Activated naive CD4-positive, alpha-beta T cell treated with anti-CD3 and anti-CD28 coated beads, Interleukin-2, amount 50 U/mL, for 16 hours (primary cell): ENCODE data around the gene FZD7.

ENCODE experiments used
- DNase-seq: peaks from one replicate; pipeline ENCODE4 v3.0.0-alpha.2; 2020

The FZD7 gene

DNA sequence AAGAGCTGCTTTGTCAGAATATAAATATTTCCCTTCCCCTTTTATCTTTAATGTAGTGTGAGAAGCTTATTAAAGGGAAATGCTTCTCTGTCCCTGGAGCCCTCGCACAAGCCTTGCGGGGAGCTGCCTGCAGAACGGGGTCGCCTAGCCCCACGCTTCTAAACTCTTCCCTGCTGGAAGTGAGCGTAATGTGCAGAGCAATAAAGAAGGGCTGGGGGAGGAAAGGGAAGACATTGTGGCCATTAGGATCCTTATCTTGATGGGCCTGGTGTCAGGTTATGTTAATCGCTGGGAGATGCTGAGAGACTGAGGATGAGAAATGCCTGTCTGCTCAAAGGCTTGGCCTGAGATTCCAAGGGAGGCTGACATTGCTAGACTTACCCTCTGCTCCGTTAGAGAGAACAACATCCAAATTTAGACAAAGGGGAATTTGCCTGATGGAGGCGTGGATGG is 18.9 kb upstream of the FZD7 start:
- no peak for DNase-seq

GRCh38 chr2:202015471-202015870 is 18.2 kb upstream of the FZD7 start:
- DNase-seq = no peak

DNA sequence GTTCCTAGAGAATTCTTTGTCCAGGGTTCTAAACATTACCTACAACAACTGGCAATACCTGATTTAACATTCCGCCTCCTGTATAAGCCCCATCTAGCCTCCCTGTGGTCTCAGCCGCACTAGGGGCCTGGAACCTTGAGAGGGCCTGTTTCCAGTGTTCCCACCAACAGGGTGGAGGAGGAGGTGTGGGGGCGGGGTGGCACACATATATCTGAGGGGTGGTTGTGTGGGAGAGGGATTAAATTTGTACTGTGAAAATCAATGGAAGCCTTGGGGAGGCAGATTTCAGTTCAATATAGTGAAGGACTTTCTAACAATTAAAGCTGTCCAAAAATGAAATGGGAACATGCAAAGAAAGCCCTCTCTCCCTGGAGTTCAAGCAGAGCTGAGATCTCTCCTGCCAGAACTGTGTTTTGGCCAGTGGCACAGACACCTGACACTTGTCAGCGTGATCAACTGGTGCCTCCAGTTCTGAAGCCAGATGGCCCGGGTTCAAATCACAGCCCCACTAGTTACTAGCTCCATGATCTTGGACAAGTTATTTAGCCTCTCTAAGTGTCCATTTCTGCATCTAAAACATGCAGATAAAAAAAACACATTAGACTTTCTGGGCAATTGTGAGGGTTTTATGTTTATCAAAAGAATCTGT is 17.0 kb upstream of the FZD7 start:
- no peak for DNase-seq

GRCh38 chr2:202017940-202018339 is 15.7 kb upstream of the FZD7 start:
- DNase-seq = no peak

GRCh38 chr2:202018950-202019349 is 14.7 kb upstream of the FZD7 start:
- DNase-seq = no peak

DNA sequence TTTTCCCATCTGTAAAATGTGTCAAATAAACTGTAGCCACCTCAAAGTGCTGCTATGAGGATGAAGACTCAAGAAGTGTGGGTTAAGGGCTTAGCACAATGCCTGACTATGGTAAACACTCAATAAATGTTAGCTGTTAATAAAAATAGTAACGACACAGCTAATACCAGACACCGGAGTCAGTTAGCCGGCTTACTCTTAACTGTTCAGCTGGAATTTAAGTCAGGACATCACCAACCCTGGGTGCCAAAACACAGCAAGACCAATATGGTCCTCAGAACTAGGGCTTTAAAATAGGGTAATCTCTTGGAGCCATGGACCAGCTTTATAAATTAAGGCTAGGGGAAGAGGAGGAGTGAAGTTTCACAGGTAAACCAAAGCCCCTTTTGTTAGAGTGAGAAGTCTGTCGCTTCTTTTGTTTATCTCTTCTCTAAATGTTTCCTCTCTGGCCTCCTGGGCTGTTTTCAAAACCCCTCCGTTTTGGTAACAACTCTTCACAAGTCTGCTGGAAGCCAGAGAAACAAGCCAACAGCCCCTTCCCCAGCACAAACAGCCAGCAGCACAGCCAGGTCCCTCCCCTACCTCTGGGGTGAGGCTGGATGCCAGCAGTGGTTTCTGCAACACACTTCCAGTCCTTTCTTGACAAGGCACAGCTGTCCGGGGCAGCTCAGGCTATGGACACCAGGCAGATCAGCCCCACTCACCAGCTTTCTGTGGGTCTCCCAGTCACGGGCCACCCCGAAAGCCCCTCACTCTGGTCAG is 13.8 kb upstream of the FZD7 start:
- DNase-seq = no peak

- DNase-seq = no peak
Measured at GRCh38 chr2:202022755-202023154, 10.9 kb upstream of the FZD7 start.

DNA sequence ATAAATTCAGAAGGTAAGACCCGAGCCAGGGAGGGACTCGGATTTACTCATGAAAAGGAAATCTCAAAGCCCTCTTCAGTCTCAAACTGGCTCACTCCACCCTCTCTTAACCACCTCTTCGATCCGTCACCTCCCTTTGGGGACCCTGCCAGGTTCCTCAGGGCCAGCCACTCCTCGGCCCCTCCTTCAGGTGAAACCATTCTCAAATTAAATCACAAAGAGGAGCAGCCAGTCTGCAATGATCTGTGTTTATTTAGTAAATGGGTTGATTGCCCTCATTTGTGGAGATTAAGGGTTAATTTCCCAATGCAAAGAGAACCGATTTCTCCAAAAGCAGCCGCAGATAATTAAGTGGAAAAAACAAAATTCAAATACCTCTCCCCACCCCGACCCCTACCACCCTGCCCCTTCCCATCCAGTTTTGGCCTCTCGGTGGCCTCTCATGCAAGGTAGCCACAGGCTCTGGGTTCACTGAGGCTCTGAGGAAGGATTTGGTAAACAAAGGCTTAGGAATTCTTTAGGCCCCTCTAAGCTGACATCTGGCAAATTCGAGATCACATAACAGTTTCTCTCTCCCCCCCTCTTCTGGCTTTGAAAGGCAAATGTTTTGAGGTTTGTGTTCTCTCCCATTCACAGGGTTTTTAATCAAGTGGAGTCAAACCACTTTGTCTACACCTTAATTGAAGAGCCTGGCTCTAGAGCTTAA is 10.3 kb upstream of the FZD7 start:
- no peak for DNase-seq

GRCh38 chr2:202023904-202024266 is 9.8 kb upstream of the FZD7 start:
- DNase-seq = no peak

DNA sequence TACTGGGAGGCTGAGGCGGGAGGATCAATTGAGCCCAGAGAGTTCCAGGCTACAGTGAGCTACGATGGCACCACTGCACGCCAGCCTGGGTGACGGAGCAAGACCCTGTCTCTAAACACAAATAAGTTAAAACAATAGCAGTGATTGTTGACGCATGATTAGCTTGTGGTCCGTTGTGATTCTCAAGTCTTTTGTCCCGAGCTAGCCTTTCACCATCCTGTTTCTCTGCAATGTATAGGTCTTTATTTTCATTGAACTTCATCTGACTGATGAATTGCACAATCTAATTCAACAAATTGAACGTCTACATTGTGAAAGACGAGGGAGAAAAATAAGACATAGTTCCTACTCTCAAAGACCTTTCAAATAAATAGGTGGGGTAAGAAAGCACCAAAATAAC is 8.8 kb upstream of the FZD7 start:
- no peak for DNase-seq

DNA sequence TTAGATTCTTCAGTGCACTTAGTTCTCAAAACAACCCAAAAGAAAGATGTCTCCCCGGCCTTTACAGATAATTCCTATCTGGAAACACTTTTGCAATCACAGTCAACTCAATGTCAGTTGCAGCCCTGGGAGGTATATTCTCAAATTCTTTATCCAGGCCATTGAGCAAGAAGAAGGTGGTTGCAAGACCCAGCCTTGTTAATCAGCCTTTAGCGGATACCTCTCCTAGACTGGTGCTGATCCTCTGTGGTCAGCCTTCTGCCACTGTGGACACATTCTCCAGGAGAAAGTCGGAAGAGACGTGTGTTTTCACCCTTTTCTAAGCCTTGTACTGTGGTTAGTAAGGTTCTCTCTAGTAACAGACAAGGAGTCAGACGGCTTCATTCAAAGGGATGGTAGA is 7.8 kb upstream of the FZD7 start:
- DNase-seq = no peak

DNA sequence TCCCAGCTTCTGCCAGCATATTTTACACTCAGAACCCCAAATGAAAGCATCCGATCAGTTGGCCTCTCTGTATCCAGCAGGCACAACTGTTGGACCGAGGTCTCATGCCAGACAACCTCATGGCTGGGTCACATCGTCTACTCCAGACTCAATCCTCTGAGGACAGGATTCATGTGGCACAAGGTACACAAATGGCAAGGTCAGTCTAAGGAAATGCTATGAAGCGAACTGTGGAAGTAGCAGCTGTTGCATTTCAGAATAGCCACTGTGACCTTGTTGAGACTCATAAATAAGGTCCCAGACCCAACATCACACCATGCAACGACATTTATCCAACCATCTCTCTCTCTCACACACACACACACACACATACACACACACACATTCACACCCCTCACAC is 7.1 kb upstream of the FZD7 start:
- no peak for DNase-seq

- DNase-seq = no peak
Measured at GRCh38 chr2:202030691-202031090, 3.0 kb upstream of the FZD7 start.

DNA sequence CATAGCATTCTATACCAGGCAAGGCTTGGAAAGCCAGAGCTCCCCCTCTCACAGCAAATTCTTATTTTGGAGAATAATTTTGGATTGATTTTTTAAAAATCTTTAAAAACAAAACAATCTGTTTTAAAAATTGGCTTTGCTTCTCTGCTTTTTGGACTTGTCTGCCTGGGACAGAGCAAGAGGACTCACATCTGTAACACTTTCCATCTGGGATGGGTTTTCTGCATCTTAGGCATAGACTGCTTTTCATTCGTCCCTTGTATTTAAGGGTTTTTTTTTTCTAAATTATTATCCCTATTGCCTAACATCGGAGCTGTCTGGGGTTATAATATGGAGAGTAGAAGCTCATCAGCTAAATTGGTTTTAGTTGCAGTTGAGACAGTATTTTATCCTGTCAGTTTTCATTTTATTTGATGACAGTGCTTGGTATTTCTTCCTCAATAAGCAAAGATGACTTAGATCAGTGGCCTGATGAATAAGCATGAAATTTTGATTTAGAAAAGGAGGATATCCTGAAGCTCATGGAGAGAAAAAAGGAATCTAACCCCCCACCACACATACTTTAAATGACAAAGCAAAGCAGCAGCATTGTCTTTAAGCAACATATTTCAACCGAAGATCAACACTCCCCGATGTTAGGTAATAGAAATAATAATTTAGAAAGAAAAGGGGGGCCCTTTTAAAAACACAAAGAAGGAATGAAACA is 2.3 kb upstream of the FZD7 start:
- DNase-seq = no peak

DNA sequence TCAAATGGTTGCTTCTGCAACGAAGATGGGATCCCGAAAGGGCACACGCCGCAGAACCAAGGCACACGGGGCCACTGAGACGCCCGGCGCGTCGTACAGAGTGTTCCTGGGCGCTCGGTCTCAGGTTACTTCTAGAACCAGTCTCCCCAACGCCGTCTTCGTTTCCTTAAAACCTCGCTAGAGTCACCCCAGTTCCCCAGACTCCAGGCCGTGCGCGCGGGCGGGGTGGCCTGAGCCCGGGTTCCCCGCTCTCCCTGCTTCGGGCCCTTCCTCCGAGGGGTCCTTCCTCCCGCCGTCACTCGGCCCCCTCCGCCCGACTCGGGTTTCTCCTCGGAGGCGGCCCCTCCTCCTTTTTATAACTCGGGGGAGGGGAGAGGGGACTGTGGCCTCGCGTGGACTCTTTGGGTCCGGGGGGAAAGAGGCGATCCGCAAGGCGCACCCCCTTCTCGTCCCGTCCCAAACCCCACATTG is 774 bp upstream of the FZD7 start:
- peak; percentile 42 for DNase-seq

GRCh38 chr2:202034249-202035088 is 814 bp downstream of the FZD7 start:
- DNase-seq = peak; percentile 43

GRCh38 chr2:202035089-202035940 is 1.7 kb downstream of the FZD7 start:
- peak; percentile 34 for DNase-seq

- DNase-seq = no peak
Measured at GRCh38 chr2:202035941-202036372, 2.3 kb downstream of the FZD7 start.

DNA sequence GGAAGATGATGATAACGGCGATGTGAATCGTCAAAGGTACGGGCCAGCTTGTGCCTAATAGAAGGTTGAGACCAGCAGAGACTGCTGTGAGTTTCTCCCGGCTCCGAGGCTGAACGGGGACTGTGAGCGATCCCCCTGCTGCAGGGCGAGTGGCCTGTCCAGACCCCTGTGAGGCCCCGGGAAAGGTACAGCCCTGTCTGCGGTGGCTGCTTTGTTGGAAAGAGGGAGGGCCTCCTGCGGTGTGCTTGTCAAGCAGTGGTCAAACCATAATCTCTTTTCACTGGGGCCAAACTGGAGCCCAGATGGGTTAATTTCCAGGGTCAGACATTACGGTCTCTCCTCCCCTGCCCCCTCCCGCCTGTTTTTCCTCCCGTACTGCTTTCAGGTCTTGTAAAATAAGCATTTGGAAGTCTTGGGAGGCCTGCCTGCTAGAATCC is 3.0 kb downstream of the FZD7 start:
- DNase-seq = no peak

DNA sequence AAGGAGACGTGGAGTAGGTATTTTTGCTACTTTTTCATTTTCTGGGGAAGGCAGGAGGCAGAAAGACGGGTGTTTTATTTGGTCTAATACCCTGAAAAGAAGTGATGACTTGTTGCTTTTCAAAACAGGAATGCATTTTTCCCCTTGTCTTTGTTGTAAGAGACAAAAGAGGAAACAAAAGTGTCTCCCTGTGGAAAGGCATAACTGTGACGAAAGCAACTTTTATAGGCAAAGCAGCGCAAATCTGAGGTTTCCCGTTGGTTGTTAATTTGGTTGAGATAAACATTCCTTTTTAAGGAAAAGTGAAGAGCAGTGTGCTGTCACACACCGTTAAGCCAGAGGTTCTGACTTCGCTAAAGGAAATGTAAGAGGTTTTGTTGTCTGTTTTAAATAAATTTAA is 3.4 kb downstream of the FZD7 start:
- DNase-seq = no peak
